GM12878 (cell line): ENCODE measurements around the gene CR2. TPM values are rescaled to one million over a fixed set of nuclear protein-coding genes. Genes with fewer than 3 reads are reported as not detected.
A peak's percentile ranks its signal among the peaks of the same experiment; 100 is the strongest.

Source experiments
- ATF2 ChIP-seq: IDR thresholded peaks from 2 replicates; pipeline ENCODE4 v1.6.1; 2012; ENCODE audit warnings: low read length, inconsistent platforms
- BCL3 ChIP-seq: IDR thresholded peaks from 2 replicates; pipeline ENCODE4 v1.6.1; 2011; ENCODE audit warnings: borderline replicate concordance, low read depth, mild to moderate bottlenecking, moderate library complexity, low read length; ENCODE audit not compliant: insufficient read depth, poor library complexity, severe bottlenecking
- CHD4 ChIP-seq: fragments of 200-600 bp; sonication (generic); IDR thresholded peaks from 2 replicates; pipeline ENCODE4 v1.6.1; 2016; ENCODE audit warnings: mild to moderate bottlenecking
- CTCF ChIP-seq, 3 experiments: IDR thresholded peaks in 2 of 3; conservative IDR thresholded peaks in 1 of 3; 2 replicates each; pipeline ENCODE4 v1.5.1; 2011; ENCODE audit warnings: low read depth in 3 of 3, low read length in 3 of 3, mild to moderate bottlenecking in 3 of 3, control low read depth in 2 of 3, moderate library complexity in 2 of 3, inconsistent platforms in 1 of 3, mixed read lengths in 1 of 3; ENCODE audit not compliant: control insufficient read depth in 2 of 3, insufficient read depth in 1 of 3; ENCODE audit errors: extremely low read depth in 1 of 3
- ESRRA ChIP-seq: IDR thresholded peaks from 2 replicates; pipeline ENCODE4 v1.6.1; 2012; ENCODE audit warnings: mild to moderate bottlenecking, low read length, improper control_type of control experiment
- KDM1A ChIP-seq: fragments of 200-600 bp; sonication (generic); IDR thresholded peaks from 2 replicates; pipeline ENCODE4 v1.6.1; 2016; ENCODE audit warnings: borderline replicate concordance
- NFIC ChIP-seq: IDR thresholded peaks from 2 replicates; pipeline ENCODE4 v1.6.1; 2012; ENCODE audit warnings: low read depth, mild to moderate bottlenecking, inconsistent platforms, low read length, moderate library complexity
- NR2F1 ChIP-seq: fragments of 450-650 bp; conservative IDR thresholded peaks from 2 replicates; pipeline ENCODE4 v1.6.1; 2017; ENCODE audit warnings: mild to moderate bottlenecking
- POU2F2 ChIP-seq: IDR thresholded peaks from 3 replicates; pipeline ENCODE4 v1.6.1; 2011; ENCODE audit warnings: low read depth, mild to moderate bottlenecking, low read length, borderline replicate concordance
- RFX5 ChIP-seq: IDR thresholded peaks from 2 replicates; pipeline ENCODE4 v1.6.1; 2011; ENCODE audit warnings: low read depth, low read length, improper control_type of control experiment
- SIN3A ChIP-seq: IDR thresholded peaks from 2 replicates; pipeline ENCODE4 v1.6.1; 2012; ENCODE audit warnings: low read depth, low read length, improper control_type of control experiment
- STAT3 ChIP-seq: IDR thresholded peaks from 2 replicates; pipeline ENCODE4 v1.6.1; 2011; ENCODE audit warnings: low read depth, low read length, improper control_type of control experiment
- SUZ12 ChIP-seq: fragments of 200-600 bp; sonication (generic); IDR thresholded peaks from one replicate; pipeline ENCODE4 v1.6.1; 2018; ENCODE audit warnings: antibody characterized with exemption, mild to moderate bottlenecking; ENCODE audit not compliant: unreplicated experiment
- TCF12 ChIP-seq: IDR thresholded peaks from 2 replicates; pipeline ENCODE4 v1.6.1; 2011; ENCODE audit warnings: low read depth, mild to moderate bottlenecking, low read length
- USF2 ChIP-seq: IDR thresholded peaks from 2 replicates; pipeline ENCODE4 v1.6.1; 2011; ENCODE audit warnings: low read depth, low read length, improper control_type of control experiment, borderline replicate concordance
- WRNIP1 ChIP-seq: IDR thresholded peaks from 2 replicates; pipeline ENCODE4 v1.6.1; 2011; ENCODE audit warnings: low read depth, low read length, improper control_type of control experiment, borderline replicate concordance
- ZBTB4 ChIP-seq: fragments of 450-650 bp; formaldehyde crosslinking; IDR thresholded peaks from 2 replicates; pipeline ENCODE4 v1.4.0; 2022; ENCODE audit warnings: mild to moderate bottlenecking, moderate library complexity
- ZNF207 ChIP-seq: fragments of 450-650 bp; IDR thresholded peaks from 2 replicates; pipeline ENCODE4 v1.6.1; 2014; ENCODE audit warnings: antibody characterized with exemption, mild to moderate bottlenecking, borderline replicate concordance
- ZNF274 ChIP-seq: IDR thresholded peaks from one replicate; pipeline ENCODE4 v1.8.0; 2011; ENCODE audit not compliant: insufficient read length, insufficient read depth
- ZNF384 ChIP-seq: IDR thresholded peaks from 2 replicates; pipeline ENCODE4 v1.6.1; 2012; ENCODE audit warnings: low read depth, mild to moderate bottlenecking, low read length, improper control_type of control experiment, borderline replicate concordance
- ZNF622 ChIP-seq: fragments of 450-650 bp; IDR thresholded peaks from 2 replicates; pipeline ENCODE4 v1.6.1; 2017; ENCODE audit warnings: mild to moderate bottlenecking, inconsistent platforms
- polyA plus RNA-seq, 11 experiments: library from polyadenylated mRNA; depleted of rRNA in 4 of 11; unstranded in 6 of 11; stranded (reverse) in 5 of 11; fragments of >200 nt; fragmentation: Nextera tagmentation in 4 of 11; fragmentation: Illumina TruSeq in 1 of 11; extraction: Ambion mirVana in 4 of 11; extraction: Trizol in 1 of 11; gene quantifications; 1 replicate in 1 of 11; 2 replicates in 10 of 11; pipeline versions ENCODE4 v1.2.1 to v1.2.3, GENCODE V29; 2011 to 2016; ENCODE audit warnings: inconsistent platforms in 2 of 11, missing spikeins in 2 of 11, low read depth in 1 of 11
- total RNA-seq, 4 experiments: library from RNA; depleted of rRNA in 3 of 4; stranded (reverse); fragments of >200 nt in 3 of 4; fragmentation: Illumina TruSeq in 1 of 4; extraction: Trizol in 1 of 4; gene quantifications; 2 replicates each; pipeline versions ENCODE4 v1.2.1 to v1.2.3, GENCODE V29; 2013 to 2021

CR2 gene
- total and polyA plus RNA-seq, 10 of the 15 experiments (the other 5 are each of a cell fraction or from before 2014, with no cell fraction given) = 2.2 to 72.8 (median 50.6) TPM

GRCh38 chr1:207454046-207454964, at the start of gene CR2 (continued):
- TF ChIP-seq ZNF274 = no peak
- no peak for TF ChIP-seq NR2F1
- TF ChIP-seq TCF12 = peak; percentile 80
- no peak for TF ChIP-seq ZNF207
- TF ChIP-seq WRNIP1 = no peak
- peak; percentile 42 to 62 (median 60) for TF ChIP-seq CTCF (IDR thresholded peaks at IDR 0.05 in 2 of 3, conservative IDR thresholded peaks at IDR 0.05 in 1 of 3; ENCODE audit: control insufficient read depth in 2 of 3, extremely low read depth in 1 of 3, insufficient read depth in 1 of 3, low read depth in 3 of 3, low read length in 3 of 3)
- no peak for TF ChIP-seq CHD4
- TF ChIP-seq ZBTB4 = no peak
- TF ChIP-seq RFX5 = no peak
- TF ChIP-seq SUZ12 = no peak
- TF ChIP-seq ATF2 = peak; percentile 20; the same call in 1 of the 2 replicates
- peak; percentile 61; the same call in 1 of the 2 replicates for TF ChIP-seq NFIC
- no peak for TF ChIP-seq USF2
- peak; percentile 48; the same call in 2 of the 3 replicates for TF ChIP-seq POU2F2
- TF ChIP-seq KDM1A = no peak
- 0 out of 2 replicates have a peak, but pooled peaks have one; percentile 34 for TF ChIP-seq SIN3A
- peak; percentile 56 for TF ChIP-seq BCL3
- no peak for TF ChIP-seq ZNF384
- no peak for TF ChIP-seq ZNF622
- no peak for TF ChIP-seq ESRRA
- TF ChIP-seq STAT3 = no peak
